ENCODE data around the gene FAM222A.
"Not testable (repeated sequence)": the region's sequence is repeated elsewhere in the genome, so short reads cannot be mapped to it uniquely, and the experiment has no call there.

FAM222A gene

DNA sequence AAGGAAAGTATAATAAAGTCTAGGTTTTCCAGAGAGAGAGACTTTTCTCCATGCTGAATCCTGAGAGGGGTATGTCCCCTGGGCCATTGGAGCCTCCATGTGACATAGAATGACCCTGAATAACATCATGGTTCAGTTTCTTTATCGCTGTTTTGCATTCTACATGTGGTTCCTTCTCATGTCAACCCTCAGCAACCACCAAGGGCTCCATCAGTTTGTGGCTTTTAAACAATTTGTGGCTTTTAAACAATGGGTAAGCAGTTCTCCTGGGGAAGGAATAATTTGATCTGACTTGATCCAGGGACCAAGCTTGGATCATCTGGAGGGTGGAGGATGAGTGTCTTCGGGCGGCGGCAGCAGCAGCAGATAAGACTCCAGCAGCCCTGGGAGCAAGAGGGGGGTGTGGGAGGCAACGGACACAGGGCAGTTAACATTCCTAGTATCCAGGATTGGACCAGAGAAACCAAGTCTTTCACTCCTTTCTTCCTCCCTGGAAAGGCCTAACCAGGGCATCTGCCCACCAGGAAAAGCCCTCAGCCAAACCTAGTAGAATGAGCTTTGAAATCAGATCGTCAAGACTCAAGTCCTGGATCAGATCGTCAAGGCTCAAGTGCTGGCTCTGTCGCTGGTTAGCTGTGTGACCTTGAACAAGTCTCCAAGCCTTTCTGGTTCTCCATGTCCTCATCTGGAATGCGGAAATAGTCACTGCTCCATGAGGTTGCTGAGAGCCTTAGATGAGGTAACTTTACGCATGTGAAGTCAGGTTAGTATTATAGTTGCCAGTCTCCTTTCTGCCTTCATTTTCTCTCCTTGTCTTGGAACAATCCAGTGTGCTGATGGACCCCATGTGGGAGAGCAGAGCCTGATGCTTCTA lies 27.8 kb upstream of the FAM222A start:
- no peak for DNase-seq (ENCODE audit: low read depth, low spot score)
- Histone ChIP-seq H3K9me3 (ENCODE audit: low read depth, low read length) (no peaks in the 10 kb centered on the region), H3K9ac (ENCODE audit: insufficient read length) (no peak overlapping the region), H3K36me3 (ENCODE audit: insufficient read depth, low read length) (no peaks in the 10 kb centered on the region), H3K4me3 (no peak overlapping the region), H3K27ac (no peak overlapping the region)
- TF ChIP-seq FOXP2 (optimal IDR thresholded peaks at IDR 0.05; ENCODE audit: control extremely low read depth, extremely low read length, insufficient read depth) (no peak), EZH2 (IDR thresholded peaks at IDR 0.05) (no peak), POLR2AphosphoS5 (IDR thresholded peaks at IDR 0.05; ENCODE audit: borderline replicate concordance, low read depth, low read length) (no peak)

DNA sequence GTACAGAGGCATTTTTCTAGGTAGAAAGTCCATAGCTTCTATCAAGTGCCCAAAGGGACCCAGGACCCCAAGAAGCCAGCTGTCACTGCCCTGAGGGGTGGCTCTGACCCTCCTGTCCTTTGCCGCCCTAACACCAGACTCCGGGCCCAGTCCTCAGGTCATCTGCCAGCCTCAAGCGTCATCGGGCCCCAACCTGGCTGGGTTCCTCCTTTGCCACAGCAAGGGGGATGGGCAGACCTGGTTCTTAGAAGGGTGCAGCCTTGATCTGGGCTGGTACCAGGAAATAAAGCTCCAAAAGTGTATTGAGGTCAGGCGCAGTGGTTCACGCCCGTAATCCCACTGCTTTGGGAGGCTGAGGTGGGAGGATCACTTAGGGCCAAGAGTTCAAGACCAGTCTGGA lies 27.1 kb upstream of the FAM222A start:
- no peak overlapping the region for H3K27ac ChIP-seq
- no peak overlapping the region for H3K4me3 ChIP-seq
- TF ChIP-seq POLR2AphosphoS5 (IDR thresholded peaks at IDR 0.05; ENCODE audit: borderline replicate concordance, low read depth, low read length), result no peak
- TF ChIP-seq FOXP2 (optimal IDR thresholded peaks at IDR 0.05; ENCODE audit: control extremely low read depth, extremely low read length, insufficient read depth), result no peak
- TF ChIP-seq EZH2 (IDR thresholded peaks at IDR 0.05), result no peak
- DNase-seq (ENCODE audit: low read depth, low spot score), result no peak
- no peaks in the 10 kb centered on the region for H3K36me3 ChIP-seq (ENCODE audit: insufficient read depth, low read length)
- no peaks in the 10 kb centered on the region for H3K9me3 ChIP-seq (ENCODE audit: low read depth, low read length)
- H3K9ac ChIP-seq (ENCODE audit: insufficient read length), result no peak overlapping the region

DNA sequence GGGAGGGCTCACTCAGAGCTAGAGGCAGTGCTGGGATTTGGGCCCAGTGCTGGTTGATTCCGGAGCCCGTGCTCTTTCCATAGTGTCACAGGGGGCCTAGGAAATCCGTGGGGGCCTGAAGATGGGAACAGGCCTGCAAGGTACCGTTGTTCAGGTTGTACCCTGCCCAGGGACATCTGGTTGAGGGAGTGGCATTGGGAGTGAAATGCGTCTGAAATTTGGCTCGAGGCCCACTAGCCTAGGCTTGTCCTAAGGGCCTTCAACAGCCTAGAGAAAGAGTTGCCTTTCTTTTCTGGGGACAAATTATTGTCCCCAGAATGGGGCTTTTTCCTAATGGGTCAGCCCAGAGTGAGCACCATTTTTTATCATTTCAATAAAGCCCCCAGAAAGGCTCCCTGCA lies 26.4 kb upstream of the FAM222A start:
- Histone ChIP-seq H3K9me3 (ENCODE audit: low read depth, low read length) (no peaks in the 10 kb centered on the region), H3K4me3 (no peak overlapping the region), H3K9ac (ENCODE audit: insufficient read length) (no peak overlapping the region), H3K36me3 (ENCODE audit: insufficient read depth, low read length) (no peaks in the 10 kb centered on the region), H3K27ac (no peak overlapping the region)
- no peak for DNase-seq (ENCODE audit: low read depth, low spot score)
- TF ChIP-seq FOXP2 (optimal IDR thresholded peaks at IDR 0.05; ENCODE audit: control extremely low read depth, extremely low read length, insufficient read depth) (no peak), POLR2AphosphoS5 (IDR thresholded peaks at IDR 0.05; ENCODE audit: borderline replicate concordance, low read depth, low read length) (no peak), EZH2 (IDR thresholded peaks at IDR 0.05) (no peak)

DNA sequence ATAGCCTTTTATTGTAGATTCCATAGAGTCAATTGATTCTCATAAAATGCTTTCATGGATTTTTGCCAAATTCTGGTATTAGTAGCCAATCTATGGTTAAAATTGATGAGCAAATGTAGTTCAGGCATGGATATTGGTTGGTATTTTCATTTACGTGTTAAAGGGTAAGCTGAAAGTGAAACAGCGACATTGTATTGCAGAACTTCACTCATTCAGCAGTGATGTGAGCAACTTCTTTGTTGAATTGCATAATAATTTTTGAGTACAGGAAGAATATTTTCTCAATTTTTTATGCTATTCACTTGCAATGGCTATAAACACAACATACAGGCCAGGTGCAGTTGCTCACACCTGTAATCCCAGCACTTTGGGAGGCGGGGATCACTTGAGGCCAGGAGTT lies 24.2 kb upstream of the FAM222A start:
- H3K9ac ChIP-seq (ENCODE audit: insufficient read length), result no peak overlapping the region
- TF ChIP-seq POLR2AphosphoS5 (IDR thresholded peaks at IDR 0.05; ENCODE audit: borderline replicate concordance, low read depth, low read length) (no peak), FOXP2 (optimal IDR thresholded peaks at IDR 0.05; ENCODE audit: control extremely low read depth, extremely low read length, insufficient read depth) (no peak), EZH2 (IDR thresholded peaks at IDR 0.05) (no peak)
- no peak overlapping the region for H3K27ac ChIP-seq
- no peak overlapping the region for H3K4me3 ChIP-seq
- H3K36me3 ChIP-seq (ENCODE audit: insufficient read depth, low read length), result no peaks in the 10 kb centered on the region
- no peaks in the 10 kb centered on the region for H3K9me3 ChIP-seq (ENCODE audit: low read depth, low read length)
- no peak for DNase-seq (ENCODE audit: low read depth, low spot score)

DNA sequence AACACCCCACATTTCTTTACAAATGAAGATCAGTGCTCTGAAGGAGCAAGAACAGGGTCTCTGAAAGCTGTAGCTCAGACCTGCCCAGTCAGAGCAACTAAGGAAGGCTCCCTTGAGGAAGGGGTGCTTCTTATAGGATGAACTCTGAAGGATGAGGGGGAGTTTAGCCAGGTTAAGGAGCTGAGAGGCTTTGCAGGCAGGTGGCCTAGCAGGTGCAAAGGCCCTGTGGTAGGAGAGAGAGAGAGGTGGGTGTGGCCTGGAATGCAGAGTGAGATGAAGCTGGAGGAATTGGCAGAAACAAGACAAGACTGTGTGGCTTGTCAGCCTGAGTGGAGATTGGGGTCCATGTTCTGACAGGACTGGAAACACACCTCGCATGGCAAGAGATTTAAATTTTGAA lies 20.5 kb upstream of the FAM222A start:
- Histone ChIP-seq H3K27ac (no peak overlapping the region), H3K36me3 (ENCODE audit: insufficient read depth, low read length) (no peaks in the 10 kb centered on the region), H3K9me3 (ENCODE audit: low read depth, low read length) (no peaks in the 10 kb centered on the region), H3K9ac (ENCODE audit: insufficient read length) (no peak overlapping the region), H3K4me3 (no peak overlapping the region)
- no peak for DNase-seq (ENCODE audit: low read depth, low spot score)
- TF ChIP-seq EZH2 (IDR thresholded peaks at IDR 0.05) (no peak), FOXP2 (optimal IDR thresholded peaks at IDR 0.05; ENCODE audit: control extremely low read depth, extremely low read length, insufficient read depth) (no peak), POLR2AphosphoS5 (IDR thresholded peaks at IDR 0.05; ENCODE audit: borderline replicate concordance, low read depth, low read length) (no peak)

DNA sequence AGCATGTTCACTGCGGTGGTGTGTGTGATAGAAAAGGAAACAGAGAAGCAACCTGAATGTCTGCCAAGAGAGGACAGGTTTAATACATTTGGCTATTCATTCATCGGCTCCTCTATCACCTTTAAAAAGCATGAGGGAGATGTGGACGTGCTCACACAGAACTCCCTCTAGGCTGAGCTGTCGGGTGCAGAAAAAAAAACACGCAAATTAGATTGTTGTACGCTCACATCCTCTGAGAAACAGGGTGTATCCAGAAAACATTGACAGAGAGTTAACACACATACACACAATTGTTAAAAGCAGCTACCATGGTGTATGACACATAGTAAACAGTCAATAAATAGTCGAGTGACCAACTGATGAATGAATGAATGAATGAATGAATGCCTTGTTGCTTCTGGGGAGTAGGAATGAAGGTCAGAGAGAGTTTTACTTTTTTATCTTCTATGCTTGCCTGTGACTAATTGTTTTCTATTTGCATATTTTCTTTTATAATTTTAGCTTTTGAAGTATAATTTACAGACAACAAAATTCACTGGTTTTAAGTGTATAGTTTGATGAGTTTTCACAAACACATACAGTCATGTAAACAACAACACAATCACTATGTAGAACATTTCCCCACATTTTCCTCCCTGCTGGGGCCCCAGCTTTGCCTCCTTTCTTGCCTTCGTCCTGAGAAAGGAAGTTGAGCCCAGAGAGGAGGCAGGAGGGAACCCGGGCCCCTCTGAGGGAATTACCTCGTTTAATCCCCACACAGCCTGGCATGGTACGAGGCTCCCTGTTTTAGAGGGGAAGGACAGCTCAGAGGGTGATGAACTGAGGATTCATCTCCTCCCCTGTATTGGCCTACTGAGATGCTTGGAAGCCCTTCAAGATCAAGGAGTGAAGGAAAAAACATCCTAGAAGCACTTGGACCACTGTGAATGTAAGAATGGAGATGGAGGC lies 19.7 kb upstream of the FAM222A start:
- Histone ChIP-seq H3K27ac (no peak overlapping the region), H3K4me3 (no peak overlapping the region), H3K36me3 (ENCODE audit: insufficient read depth, low read length) (no peaks in the 10 kb centered on the region), H3K9ac (ENCODE audit: insufficient read length) (no peak overlapping the region), H3K9me3 (ENCODE audit: low read depth, low read length) (no peaks in the 10 kb centered on the region)
- no peak for DNase-seq (ENCODE audit: low read depth, low spot score)
- TF ChIP-seq POLR2AphosphoS5 (IDR thresholded peaks at IDR 0.05; ENCODE audit: borderline replicate concordance, low read depth, low read length) (no peak), FOXP2 (optimal IDR thresholded peaks at IDR 0.05; ENCODE audit: control extremely low read depth, extremely low read length, insufficient read depth) (no peak), EZH2 (IDR thresholded peaks at IDR 0.05) (no peak)

DNA sequence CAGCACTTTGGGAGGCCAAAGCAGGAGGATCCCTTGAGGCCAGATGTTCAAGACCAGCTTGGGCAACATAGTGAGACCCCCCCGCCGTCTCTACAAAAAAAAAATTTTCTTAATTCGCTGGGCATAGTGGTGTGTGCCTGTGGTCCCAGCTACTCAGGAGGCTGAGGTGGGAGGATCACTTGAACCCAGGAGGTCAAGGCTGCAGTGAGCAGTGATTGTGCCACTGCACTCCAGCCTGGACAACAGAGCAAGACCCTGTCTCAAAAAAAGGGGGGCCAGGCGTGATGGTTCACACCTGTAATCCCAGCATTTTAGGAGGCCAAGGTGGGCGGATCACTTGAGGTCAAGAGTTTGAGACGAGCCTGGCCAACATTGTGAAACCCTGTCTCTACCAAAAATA lies 19.0 kb upstream of the FAM222A start:
- H3K9ac ChIP-seq (ENCODE audit: insufficient read length); H3K9me3 ChIP-seq (ENCODE audit: low read depth, low read length); H3K27ac ChIP-seq; DNase-seq (ENCODE audit: low read depth, low spot score); H3K36me3 ChIP-seq (ENCODE audit: insufficient read depth, low read length); H3K4me3 ChIP-seq: not testable (repeated sequence)

DNA sequence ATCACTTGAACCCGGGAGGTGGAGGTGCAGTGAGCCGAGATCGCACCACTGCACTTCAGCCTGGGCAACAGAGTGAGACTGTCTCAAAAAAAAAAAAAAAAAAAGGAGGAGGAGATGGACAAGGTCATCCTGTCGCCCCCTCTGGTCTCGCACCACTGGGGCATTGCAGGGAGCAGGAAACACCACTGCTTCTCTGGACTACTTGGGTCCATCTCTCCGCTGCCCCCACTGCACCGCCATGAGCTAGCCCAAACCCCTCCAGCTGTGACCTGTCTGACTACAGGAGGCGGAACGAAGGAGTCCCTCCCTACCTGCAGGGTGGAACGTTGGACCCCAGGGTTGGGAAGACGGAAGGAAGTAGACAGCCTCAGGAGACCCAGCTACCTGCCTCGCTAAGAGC lies 18.2 kb upstream of the FAM222A start:
- Histone ChIP-seq H3K36me3 (ENCODE audit: insufficient read depth, low read length) (no peaks in the 10 kb centered on the region), H3K27ac (no peak overlapping the region), H3K9ac (ENCODE audit: insufficient read length) (no peak overlapping the region), H3K9me3 (ENCODE audit: low read depth, low read length) (no peaks in the 10 kb centered on the region), H3K4me3 (no peak overlapping the region)
- no peak for DNase-seq (ENCODE audit: low read depth, low spot score)
- TF ChIP-seq EZH2 (IDR thresholded peaks at IDR 0.05) (no peak), POLR2AphosphoS5 (IDR thresholded peaks at IDR 0.05; ENCODE audit: borderline replicate concordance, low read depth, low read length) (no peak), FOXP2 (optimal IDR thresholded peaks at IDR 0.05; ENCODE audit: control extremely low read depth, extremely low read length, insufficient read depth) (no peak)
